ENCODE data around the gene ZNF146.
"Not testable (repeated sequence)": the region's sequence is repeated elsewhere in the genome, so short reads cannot be mapped to it uniquely, and the experiment has no call there.

Gene ZNF146

GRCh38 chr19:36214386-36215275, at the start of gene ZNF146, which contains the start of gene ZNF565:
Gene ZNF146, plus strand, starts transcription at chr19:36215106. Its CDS starts 21,335 bp downstream, at chr19:36236441.
Gene ZNF565, minus strand, starts transcription at chr19:36214665. Its CDS starts 12,680 bp downstream, at chr19:36201985.
- DNase-seq, result peak; percentile 97

GRCh38 chr19:36169084-36169760, 45.7 kb upstream of the ZNF146 start:
- peak; percentile 93 for DNase-seq

DNA sequence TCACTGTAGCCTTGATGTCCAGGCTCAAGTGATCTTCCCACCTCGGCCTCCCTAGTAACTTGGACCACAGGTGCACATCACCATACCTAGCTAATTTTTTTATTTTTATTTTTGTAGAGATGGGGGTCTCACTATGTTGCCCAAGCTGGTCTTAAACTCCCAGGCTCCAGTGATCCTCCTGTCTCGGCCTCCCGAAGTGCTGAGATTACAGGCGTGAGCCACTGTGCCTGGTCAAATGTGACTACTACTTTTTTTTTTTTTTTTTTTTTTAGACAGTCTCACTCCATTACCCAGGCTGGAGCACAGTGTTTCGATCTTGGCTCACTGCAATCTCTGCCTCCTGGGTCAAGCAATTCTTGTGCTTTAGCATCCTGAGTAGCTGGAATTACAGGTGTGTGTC, 42.1 kb upstream of the ZNF146 start:
- DNase-seq, result no peak

- DNase-seq, result not testable (repeated sequence)
These were observed 41.1 kb upstream of the ZNF146 start for GRCh38 chr19:36173846-36174245.

DNA sequence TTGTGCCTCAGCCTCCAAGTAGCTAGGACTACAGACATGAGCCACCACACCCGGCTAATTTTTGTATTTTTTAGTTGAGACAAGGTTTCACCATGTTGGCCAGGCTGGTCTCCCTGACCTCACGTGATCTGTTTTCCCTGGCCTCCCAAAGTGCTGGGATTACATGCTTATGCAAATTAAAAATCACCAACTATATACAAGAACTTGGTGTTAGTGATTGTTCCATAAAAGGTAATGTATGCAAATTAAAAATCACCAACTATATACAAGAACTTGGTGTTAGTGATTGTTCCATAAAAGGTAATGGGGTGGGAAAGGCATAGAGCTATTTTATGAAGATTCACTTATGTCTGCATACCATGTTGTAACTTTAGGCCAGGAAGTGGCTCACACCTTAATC, 35.8 kb upstream of the ZNF146 start:
- not testable (repeated sequence) for DNase-seq

DNA sequence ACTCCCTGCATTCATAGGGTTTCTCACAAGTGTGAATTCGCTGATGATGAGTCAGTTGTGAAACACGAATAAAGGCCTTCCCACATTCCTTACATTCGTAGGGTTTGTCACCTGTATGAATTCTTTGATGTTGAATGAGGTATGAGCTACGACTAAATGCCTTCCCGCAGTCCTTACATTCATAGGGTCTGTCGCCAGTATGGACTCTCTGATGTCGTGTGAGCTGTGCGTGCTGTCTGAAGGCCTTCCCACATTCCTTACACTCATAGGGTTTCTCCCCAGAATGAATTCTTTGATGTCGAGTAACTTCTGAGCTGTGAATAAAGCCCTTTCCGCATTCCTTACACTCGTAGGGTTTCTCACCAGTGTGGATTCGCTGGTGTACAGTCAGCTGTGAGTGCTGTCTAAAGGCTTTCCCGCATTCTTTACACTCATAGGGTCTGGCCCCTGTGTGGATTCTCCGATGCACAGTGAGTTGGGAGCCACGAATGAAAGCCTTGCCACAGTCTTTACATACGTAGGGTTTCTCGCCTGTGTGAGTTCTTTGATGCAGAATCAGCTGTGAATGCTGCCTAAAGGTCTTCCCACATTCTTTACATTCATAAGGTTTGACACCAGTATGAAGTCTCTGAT, 32.2 kb upstream of the ZNF146 start:
- no peak for DNase-seq

- DNase-seq, result no peak
These were observed 31.7 kb upstream of the ZNF146 start for GRCh38 chr19:36183245-36183628.

DNA sequence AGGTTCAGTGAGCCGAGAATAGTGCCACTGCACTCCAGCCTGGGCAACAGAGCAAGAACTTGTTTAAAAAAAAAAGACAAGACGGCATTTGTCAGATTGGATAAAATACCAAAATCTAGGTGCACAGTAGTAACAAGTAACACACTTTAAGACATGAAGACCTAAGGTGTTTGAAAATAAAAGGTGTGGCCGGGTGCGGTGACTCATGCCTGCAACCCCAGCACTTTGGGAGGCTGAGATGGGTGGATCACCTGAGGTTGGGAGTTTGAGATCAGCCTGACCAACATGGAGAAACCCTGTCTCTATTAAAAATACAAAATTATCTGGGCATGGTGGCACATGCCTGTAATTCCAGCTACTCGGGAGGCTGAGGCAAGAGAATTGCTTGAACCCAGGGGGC, 28.2 kb upstream of the ZNF146 start:
- DNase-seq, result not testable (repeated sequence)

DNA sequence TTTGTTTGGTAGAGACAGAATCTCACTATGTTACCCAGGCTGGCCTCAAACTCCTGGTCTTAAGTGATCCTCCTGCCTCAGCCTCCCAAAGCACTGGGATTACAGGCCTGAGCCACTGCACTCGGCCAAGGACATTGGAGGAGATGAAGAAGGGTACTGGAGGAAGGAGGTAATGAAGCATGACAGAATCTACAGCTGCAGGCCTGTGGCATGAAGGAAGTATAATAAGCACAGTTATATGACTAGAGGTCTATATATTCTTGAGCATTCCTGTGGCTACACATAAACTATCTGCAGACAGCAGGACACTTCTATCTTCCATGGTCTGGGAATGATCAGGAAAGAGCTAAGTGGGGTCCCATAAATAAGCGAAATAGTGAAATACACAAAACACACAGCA, 18.7 kb upstream of the ZNF146 start:
- no peak for DNase-seq

- no peak for DNase-seq
These were observed 16.8 kb upstream of the ZNF146 start for GRCh38 chr19:36198119-36198518.

- no peak for DNase-seq
These were observed 13.2 kb upstream of the ZNF146 start for GRCh38 chr19:36201684-36202083.

DNA sequence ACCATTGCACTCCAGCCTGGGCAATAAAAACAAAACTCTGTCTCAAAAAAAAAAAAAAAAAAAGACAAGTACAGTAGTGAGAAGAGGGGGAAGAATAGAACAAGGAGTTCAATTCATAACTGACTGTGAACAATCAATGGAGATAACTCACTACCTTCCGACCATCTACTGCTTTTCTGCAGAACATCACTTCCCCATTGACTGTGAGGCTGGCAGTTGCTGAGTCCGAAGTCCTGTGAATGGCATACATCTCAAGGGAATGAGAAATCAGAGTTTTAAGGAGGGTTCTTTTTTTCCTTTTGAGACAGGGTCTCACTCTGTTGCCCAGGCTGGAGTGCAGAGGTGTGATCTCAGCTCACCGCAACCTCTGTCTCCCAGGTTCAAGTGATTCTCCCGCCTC, 11.6 kb upstream of the ZNF146 start:
- no peak for DNase-seq

DNA sequence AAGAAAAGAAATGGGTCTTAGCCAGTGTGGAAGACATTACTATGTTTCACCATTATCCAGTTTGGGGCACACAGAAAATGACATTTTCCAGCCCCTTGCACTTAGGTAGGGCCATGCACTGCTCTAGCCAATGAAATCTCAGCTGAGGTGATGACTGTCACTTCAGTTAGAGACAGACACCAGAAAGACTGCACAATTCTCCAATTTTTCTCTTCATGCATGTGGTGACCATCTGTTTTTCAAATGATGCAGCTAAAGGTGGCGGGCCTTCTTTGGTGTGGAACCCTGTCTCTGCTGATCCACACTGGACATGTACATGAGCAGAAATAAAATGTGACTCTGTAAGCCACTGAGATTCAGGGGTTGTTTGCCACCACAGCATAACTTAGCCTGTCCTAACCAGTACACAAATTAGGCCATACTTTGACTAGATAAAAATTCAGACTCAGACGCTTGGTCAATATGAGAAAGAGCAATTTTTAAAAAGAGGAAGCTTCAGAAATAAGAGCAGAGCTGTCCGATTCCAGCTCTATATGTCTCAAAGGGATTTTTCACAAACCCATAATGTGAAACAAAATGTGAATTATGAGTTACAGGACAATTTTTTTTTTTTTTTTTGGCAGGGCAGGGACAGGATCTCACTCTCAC, 7.2 kb upstream of the ZNF146 start:
- DNase-seq, result no peak

- no peak for DNase-seq
These were observed 5.5 kb upstream of the ZNF146 start for GRCh38 chr19:36209372-36209771.

DNA sequence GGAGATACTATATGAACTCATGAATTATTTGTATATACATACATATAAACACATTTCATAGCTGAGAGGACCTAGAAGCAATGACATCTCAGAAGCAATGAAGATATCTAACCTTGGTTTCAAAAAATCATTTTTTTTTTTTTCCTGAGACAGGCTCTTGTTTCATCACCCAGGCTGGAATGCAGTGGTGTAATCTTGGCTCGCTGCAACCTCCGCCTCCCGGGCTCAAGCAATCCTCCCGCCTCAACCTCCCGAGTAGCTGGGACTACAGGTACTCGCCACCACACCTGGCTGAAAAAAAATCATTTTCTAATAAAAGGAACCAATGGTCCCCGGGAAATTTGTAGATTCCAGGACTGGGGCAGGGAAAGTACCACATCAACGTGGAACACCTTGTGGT, 4.4 kb upstream of the ZNF146 start:
- DNase-seq, result no peak

DNA sequence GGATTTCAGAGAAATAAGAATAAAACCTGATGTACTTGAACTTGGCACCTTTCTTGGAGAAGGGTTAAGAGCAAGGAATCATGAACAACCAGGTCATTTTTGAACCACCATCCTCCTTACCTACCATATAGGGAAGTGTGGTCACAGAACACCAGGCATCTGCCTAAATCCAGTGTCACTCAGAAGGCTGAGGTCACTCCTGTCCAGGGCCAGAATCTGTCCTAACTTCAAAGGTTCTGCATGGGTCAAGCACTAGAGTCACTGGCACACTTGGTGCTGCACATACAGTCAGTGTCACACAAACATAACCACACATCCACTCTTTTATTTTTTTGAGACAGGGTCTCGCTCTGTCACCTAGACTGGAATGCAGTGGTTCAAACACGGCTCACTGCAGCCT, 2.0 kb upstream of the ZNF146 start:
- DNase-seq, result no peak

DNA sequence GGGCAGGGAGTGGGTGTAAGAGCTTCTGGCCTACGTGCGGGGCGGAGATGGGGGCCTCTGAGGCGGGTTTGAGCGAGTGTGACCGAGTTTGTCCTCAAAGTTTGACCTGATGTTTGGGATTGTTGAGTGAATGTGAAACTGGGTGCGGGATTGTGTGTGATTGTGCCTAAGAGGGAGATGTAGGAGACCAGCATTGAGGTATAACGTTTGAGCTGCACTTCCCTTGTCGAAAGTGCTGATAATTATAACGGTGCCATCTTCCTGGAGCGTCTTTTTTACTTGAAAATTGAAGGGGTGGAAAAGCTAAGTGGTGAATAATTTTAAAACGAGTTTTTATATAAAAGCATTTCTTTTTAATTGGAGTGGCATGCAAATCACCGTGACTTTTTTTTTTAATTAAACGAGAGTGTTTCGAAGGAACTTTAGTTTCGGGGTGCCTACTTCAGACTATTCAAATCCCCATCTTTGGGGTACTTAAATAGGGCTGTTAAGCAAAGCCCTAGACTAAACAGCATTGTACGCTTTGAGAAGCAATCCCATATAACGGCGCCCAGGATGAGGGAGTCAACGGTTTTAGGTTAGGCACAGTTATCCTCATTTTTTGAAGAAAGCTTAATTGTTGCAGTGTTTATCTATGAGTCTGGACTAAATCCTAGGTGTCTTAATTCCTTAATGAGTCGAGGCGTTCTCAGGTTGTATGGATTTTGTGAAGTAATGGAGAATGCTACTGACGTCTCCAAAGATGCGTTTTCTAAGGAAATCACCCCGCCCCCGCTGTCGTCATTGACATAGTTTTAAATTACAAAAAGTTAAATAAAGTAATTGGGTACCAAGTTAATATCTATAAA, 594 bp downstream of the ZNF146 start:
- no peak for DNase-seq

DNA sequence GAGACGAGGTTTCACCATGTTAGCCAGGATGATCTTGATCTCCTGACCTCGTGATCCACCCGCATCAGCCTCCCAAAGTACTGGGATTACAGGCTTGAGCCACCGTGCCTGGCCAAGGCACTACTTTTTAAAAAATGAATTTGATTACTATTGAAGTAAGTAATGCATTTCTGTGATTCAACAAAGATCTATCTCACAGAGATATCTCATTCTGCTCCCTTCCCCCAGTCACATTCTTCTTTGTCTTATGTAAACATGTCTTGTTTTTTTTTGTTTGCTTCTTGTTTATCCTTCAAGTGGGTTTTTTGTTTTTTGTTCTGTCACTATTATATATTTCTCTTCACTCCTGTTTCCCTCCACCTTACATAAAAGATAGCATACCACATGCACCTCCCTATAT, 6.6 kb downstream of the ZNF146 start:
- no peak for DNase-seq

GRCh38 chr19:36222503-36222902, 7.6 kb downstream of the ZNF146 start:
- no peak for DNase-seq

DNA sequence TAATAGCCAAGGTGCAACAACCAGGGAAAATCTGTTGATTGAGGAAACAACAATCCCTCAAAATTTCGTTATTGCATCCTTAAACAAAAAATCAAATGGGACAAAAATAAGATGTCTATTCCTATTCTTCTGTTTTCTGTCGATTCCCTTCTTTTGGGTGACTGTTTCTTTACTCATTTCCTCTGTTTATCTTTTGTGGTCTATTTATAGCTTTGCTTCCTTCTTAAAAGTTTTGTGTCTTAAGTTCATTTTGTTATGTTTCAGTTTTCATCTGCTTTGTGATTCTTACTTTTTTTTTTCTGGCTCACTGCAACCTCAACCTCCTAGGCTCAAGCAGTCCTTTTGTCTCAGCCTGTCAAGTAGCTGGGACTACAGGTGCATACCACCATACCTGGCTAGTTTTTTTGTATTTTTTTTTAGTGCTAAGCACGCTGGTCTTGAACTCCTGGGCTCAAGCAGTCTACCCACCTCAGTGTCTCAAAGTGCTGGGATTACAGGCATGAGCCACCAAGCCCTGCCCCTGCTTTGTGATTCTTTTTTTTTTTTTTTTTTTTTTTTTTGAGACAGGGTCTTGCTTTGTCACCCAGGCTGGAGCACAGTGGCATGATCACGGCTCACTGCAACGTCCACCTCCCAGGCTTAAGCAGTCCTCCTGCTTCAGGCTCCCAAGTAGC, 10.4 kb downstream of the ZNF146 start:
- no peak for DNase-seq

DNA sequence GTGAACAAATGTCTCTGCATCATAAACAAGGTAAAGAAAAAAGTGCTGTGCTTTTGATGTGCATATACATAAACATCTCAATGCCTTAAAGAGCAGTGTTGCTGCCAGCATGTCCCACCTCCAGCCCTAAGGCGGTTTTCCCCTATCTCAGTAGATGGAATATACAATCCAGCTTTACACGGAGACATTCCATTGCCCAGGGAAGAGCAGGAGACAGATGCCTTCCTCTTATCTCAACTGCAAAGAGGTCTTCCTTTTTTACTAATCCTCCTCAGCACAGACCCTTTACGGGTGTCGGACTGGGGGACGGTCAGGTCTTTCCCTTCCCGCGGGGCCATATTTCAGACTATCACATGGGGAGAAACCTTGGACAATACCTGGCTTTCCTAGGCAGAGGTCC, 18.7 kb downstream of the ZNF146 start:
- not testable (repeated sequence) for DNase-seq
